Keratinocyte (primary cell): ENCODE data around the gene BTBD6. TPM values are rescaled to one million over a fixed set of nuclear protein-coding genes. Genes with fewer than 3 reads are reported as not detected.

Experiments used
- DNase-seq: peaks from one replicate; pipeline ENCODE4 v3.0.0-alpha.2; 2011; ENCODE audit warnings: low read depth, missing footprints, low spot score
- FAIRE-seq: peaks from 2 replicates; lab custom pipeline; 2011; peaks lifted over from hg19 to GRCh38; lab: Jason Lieb, UNC
- H2AFZ ChIP-seq: 2 replicates; pipeline ENCODE4 v1.6.0; 2012; ENCODE audit warnings: low read length, control low read depth, inconsistent platforms; ENCODE audit not compliant: control insufficient read depth
- H3K27ac ChIP-seq: 2 replicates; pipeline ENCODE4 v1.5.1; 2011; ENCODE audit warnings: low read length; ENCODE audit not compliant: control insufficient read depth, insufficient read depth
- H3K27me3 ChIP-seq: 3 replicates; pipeline ENCODE4 v1.6.0; 2011; ENCODE audit warnings: low read length; ENCODE audit not compliant: control insufficient read depth, insufficient read depth; ENCODE audit errors: extremely low read depth
- H3K36me3 ChIP-seq, 2 experiments: 2 replicates in 1 of 2; 3 replicates in 1 of 2; pipeline ENCODE4 v1.5.1; 2011; ENCODE audit warnings: low read length in 2 of 2, mild to moderate bottlenecking in 1 of 2; ENCODE audit not compliant: control insufficient read depth in 2 of 2, insufficient read depth in 2 of 2; ENCODE audit errors: extremely low read depth in 1 of 2
- H3K4me1 ChIP-seq: 3 replicates; pipeline ENCODE4 v1.5.1; 2011; ENCODE audit warnings: low read length; ENCODE audit not compliant: control insufficient read depth, insufficient read depth; ENCODE audit errors: extremely low read depth
- H3K4me2 ChIP-seq: 3 replicates; pipeline ENCODE4 v1.6.0; 2011; ENCODE audit warnings: low read depth, low read length; ENCODE audit not compliant: control insufficient read depth, insufficient read depth; ENCODE audit errors: extremely low read depth
- H3K4me3 ChIP-seq, 3 experiments: fragments of 200-600 bp in 1 of 3; sonication (generic) in 1 of 3; 2 replicates in 2 of 3; 3 replicates in 1 of 3; pipeline ENCODE4 v1.5.1; 2011 to 2016; ENCODE audit warnings: low read length in 3 of 3, mild to moderate bottlenecking in 3 of 3, control low read depth in 2 of 3, inconsistent platforms in 1 of 3, low read depth in 1 of 3, mixed read lengths in 1 of 3, mixed run types in 1 of 3, moderate library complexity in 1 of 3; ENCODE audit not compliant: control insufficient read depth in 2 of 3, insufficient read depth in 2 of 3; ENCODE audit errors: extremely low read depth in 1 of 3
- H3K79me2 ChIP-seq: 2 replicates; pipeline ENCODE4 v1.6.0; 2012; ENCODE audit warnings: low read length; ENCODE audit not compliant: control insufficient read depth, insufficient read depth
- H3K9ac ChIP-seq: 3 replicates; pipeline ENCODE4 v1.6.0; 2011; ENCODE audit warnings: low read length; ENCODE audit not compliant: control insufficient read depth, insufficient read depth; ENCODE audit errors: extremely low read depth
- H3K9me1 ChIP-seq: 3 replicates; pipeline ENCODE4 v1.6.0; 2011; ENCODE audit warnings: low read length; ENCODE audit not compliant: control insufficient read depth, insufficient read depth; ENCODE audit errors: extremely low read depth
- H3K9me3 ChIP-seq: 2 replicates; pipeline ENCODE4 v1.5.1; 2012; ENCODE audit warnings: low read depth, low read length; ENCODE audit not compliant: control insufficient read depth
- H4K20me1 ChIP-seq: 3 replicates; pipeline ENCODE4 v1.6.0; 2011; ENCODE audit warnings: low read length; ENCODE audit not compliant: control insufficient read depth, insufficient read depth; ENCODE audit errors: extremely low read depth
- CTCF ChIP-seq, 3 experiments: IDR thresholded peaks in 1 of 3; conservative IDR thresholded peaks in 1 of 3; optimal IDR thresholded peaks in 1 of 3; 2 replicates in 2 of 3; 3 replicates in 1 of 3; pipeline versions ENCODE3 to v1.5.1; 2011; ENCODE audit warnings: low read length in 3 of 3, mild to moderate bottlenecking in 3 of 3, moderate library complexity in 2 of 3, control low read depth in 1 of 3, inconsistent platforms in 1 of 3; ENCODE audit not compliant: insufficient read depth in 2 of 3; ENCODE audit errors: extremely low read depth in 1 of 3
- EZH2 ChIP-seq: IDR thresholded peaks from one replicate; pipeline ENCODE4 v1.6.1; 2012; ENCODE audit warnings: inconsistent platforms, mild to moderate bottlenecking, low read length, moderate library complexity
- dilution Hi-C: fragments of 300-500 bp; cut with MboI; formaldehyde crosslinking; loops from one replicate; pipeline ENCODE4 v1.7.0; 2020; ENCODE audit warnings: low sequenced_read_pairs; ENCODE audit not compliant: extremely low pct_ligation_motif_present
- polyA plus RNA-seq, 5 experiments: library from polyadenylated mRNA; depleted of rRNA in 3 of 5; stranded (reverse) in 3 of 5; stranded (forward) in 1 of 5; unstranded in 1 of 5; fragments of >200 nt; gene quantifications; 1 replicate in 1 of 5; 2 replicates in 3 of 5; 3 replicates in 1 of 5; pipeline versions ENCODE4 v1.2.1 to v1.2.3, GENCODE V29; 2011 to 2012; ENCODE audit warnings: missing spikeins in 2 of 5, low read depth in 1 of 5, low replicate concordance in 1 of 5

The BTBD6 gene
- polyA plus RNA-seq, 1 donor (not counting 4 experiments of a cell fraction or from before 2014, with no cell fraction given), result 22.2 TPM

DNA sequence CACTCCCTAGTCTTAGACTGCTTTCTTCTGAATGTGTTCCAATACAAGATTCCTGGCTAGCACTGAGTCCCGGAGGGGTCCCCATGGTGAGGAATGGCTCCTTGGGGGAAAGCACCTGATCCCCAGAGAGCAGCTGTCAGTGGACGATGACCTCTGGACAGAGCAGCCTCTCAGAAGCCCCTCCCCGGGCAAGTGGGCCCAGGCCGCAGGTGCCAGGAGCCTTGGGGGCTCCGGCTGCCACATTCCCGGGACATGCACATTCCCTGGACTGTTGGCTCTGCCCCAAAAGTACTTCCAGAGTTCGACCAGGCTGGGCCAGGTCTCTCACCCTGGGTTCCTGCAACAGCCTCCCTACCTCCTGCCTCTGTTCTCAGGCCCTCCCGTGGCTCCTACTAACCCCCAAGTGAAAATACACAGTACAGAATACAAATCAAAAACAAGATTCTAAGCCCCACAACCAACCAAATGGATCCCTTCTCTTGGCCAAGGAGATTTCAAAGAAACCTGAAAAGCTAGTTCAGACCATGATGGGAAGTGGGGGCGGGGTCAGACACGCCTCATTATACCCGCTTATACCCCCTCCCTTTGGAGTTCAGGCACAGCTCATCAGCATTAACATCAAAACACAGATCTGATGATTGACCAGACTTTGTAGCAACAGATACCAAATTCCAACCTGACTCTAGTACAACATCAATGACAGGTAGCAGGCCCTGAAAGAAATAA lies 23.3 kb upstream of the BTBD6 start:
- no peaks in the 10 kb centered on the region for H3K4me1 ChIP-seq
- no peak overlapping the region for H2AFZ ChIP-seq
- H3K4me2 ChIP-seq, result no peak overlapping the region
- H3K27ac ChIP-seq, result no peak overlapping the region
- H3K79me2 ChIP-seq, result no peaks in the 10 kb centered on the region
- no peaks in the 10 kb centered on the region for H3K9me3 ChIP-seq
- H3K4me3 ChIP-seq, result no peak overlapping the region
- DNase-seq (no peak), FAIRE-seq (no peak)
- TF ChIP-seq EZH2 (no peak), CTCF (optimal IDR thresholded peaks at IDR 0.05 in 1 of 3, IDR thresholded peaks at IDR 0.05 in 1 of 3, conservative IDR thresholded peaks at IDR 0.05 in 1 of 3; ENCODE audit: extremely low read depth in 1 of 3, insufficient read depth in 2 of 3, low read length in 3 of 3) (no peak)
- dilution Hi-C loops, result no loop called here
- H4K20me1 ChIP-seq, result no peaks in the 10 kb centered on the region
- peaks cover 12 to 15% of the 10 kb centered on the region in 2 experiments for H3K36me3 ChIP-seq
- no peaks in the 10 kb centered on the region for H3K27me3 ChIP-seq
- no peak overlapping the region for H3K9ac ChIP-seq
- H3K9me1 ChIP-seq, result no peaks in the 10 kb centered on the region

DNA sequence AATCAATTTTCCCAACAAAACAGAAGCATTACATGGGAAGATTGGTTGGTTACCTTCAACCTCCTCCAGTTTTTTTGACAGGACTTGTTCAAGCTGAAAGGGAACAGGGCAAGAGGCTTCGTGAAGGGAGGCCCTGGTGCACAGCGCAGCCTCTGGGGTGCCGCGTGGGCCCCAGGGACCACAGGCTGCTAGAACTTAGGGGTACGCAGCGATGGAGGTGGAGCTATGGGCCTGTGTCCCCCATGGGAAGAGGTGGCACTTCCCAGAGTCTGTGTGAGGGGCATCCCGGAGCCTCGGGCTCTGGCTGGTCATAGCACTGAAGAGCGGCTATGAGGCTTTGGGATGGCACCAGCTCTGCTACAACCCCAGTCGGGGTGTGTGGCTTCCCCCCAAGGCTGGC lies 22.1 kb upstream of the BTBD6 start:
- no peak overlapping the region for H3K27ac ChIP-seq
- peaks cover 9 to 12% of the 10 kb centered on the region in 2 experiments for H3K36me3 ChIP-seq
- H3K4me3 ChIP-seq, result no peak overlapping the region
- no peak for TF ChIP-seq EZH2
- no peak for TF ChIP-seq CTCF (optimal IDR thresholded peaks at IDR 0.05 in 1 of 3, IDR thresholded peaks at IDR 0.05 in 1 of 3, conservative IDR thresholded peaks at IDR 0.05 in 1 of 3; ENCODE audit: extremely low read depth in 1 of 3, insufficient read depth in 2 of 3, low read length in 3 of 3)
- no peak overlapping the region for H2AFZ ChIP-seq
- H4K20me1 ChIP-seq, result no peaks in the 10 kb centered on the region
- H3K79me2 ChIP-seq, result no peaks in the 10 kb centered on the region
- dilution Hi-C loops, result no loop called here
- FAIRE-seq (no peak), DNase-seq (no peak)
- H3K4me1 ChIP-seq, result no peaks in the 10 kb centered on the region
- no peak overlapping the region for H3K4me2 ChIP-seq
- H3K27me3 ChIP-seq, result no peaks in the 10 kb centered on the region
- no peaks in the 10 kb centered on the region for H3K9me3 ChIP-seq
- no peak overlapping the region for H3K9ac ChIP-seq
- H3K9me1 ChIP-seq, result no peaks in the 10 kb centered on the region
